GM06990 (cell line): Measurements from ENCODE around the gene MOSPD3.

Experiments
- DNase-seq: peaks from one replicate; pipeline ENCODE4 v3.0.0-alpha.2; 2011; ENCODE audit not compliant: insufficient read length; ENCODE audit errors: extremely low read depth
- H3K27me3 ChIP-seq: replicated peaks from 2 replicates; pipeline ENCODE4 v1.6.0; 2011; ENCODE audit warnings: low read length; ENCODE audit not compliant: control insufficient read depth, insufficient read depth
- H3K36me3 ChIP-seq: 2 replicates; pipeline ENCODE4 v1.5.1; 2011; ENCODE audit warnings: low read length; ENCODE audit not compliant: control insufficient read depth, insufficient read depth
- H3K4me3 ChIP-seq: replicated peaks from 2 replicates; pipeline ENCODE4 v1.5.1; 2011; ENCODE audit warnings: low read depth, mild to moderate bottlenecking, control low read depth, low read length
- CTCF ChIP-seq: IDR thresholded peaks from 2 replicates; pipeline ENCODE4 v1.5.1; 2011; ENCODE audit warnings: low read length, control low read depth, mild to moderate bottlenecking, inconsistent platforms; ENCODE audit not compliant: insufficient read depth, poor library complexity, severe bottlenecking

Gene MOSPD3

GRCh38 chr7:100623951-100624824 lies 11.8 kb downstream of the MOSPD3 start:
- DNase-seq = no peak
- Histone ChIP-seq H3K4me3 (no peak overlapping the region), H3K36me3 (no peaks in the 10 kb centered on the region), H3K27me3 (no peaks in the 10 kb centered on the region)
- no peak for TF ChIP-seq CTCF

DNA sequence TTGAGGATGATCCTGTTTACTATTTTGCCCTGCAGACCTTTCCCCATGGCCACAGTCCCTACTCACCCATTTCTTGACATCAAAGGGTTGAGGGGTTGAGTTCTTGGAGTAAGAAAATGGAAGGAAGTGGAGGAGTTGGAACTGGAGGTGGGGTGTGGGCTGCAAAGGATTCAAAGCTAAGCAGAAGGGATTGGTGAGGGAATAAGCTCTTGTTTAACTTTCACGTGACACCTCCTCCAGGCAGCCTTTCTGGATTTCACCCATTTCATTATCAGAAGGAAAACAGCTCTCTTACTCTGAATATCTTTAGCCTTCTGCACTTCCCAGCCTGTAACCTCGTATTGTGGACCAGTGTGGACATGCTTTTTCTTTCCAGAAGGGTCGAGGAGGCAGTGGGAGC lies 13.7 kb downstream of the MOSPD3 start:
- H3K27me3 ChIP-seq = no peaks in the 10 kb centered on the region
- no peaks in the 10 kb centered on the region for H3K36me3 ChIP-seq
- TF ChIP-seq CTCF = no peak
- H3K4me3 ChIP-seq = no peak overlapping the region
- DNase-seq = no peak

DNA sequence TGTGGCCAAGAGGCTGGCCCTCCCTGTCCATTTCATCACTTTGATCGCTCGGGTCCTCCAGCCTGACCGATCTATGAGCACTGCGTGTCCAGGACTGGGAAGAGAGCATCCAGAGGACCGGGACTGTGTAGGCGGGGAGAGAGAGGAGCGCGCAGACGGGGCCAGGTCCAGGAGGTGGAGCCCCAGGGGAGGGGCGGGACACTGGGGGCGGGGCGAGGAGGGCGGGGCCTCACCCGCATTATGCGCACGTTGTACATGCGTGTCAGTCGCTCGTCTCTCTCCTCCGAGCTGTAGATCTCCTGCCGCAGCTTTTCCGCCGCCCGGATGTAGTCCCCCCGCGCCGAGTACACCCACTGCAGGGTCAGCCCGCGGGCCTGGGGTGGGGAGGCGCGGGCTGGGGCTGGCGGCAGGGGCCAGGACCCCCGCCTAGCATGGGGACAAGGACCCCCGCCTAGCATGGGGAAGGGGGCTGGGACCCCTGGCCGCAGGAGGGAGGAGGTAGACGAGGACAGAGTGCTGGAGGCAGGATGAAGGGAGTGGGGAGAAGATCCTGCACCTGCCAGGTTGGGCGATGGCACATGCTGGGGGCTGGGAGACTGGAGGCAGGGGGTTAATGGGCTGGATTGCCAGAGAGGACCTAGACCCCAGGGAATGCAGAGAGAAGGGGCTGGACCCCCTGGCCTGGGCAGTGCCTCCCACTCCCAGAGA lies 14.3 kb downstream of the MOSPD3 start:
- Histone ChIP-seq H3K4me3 (peak overlapping the region; percentile 56), H3K27me3 (no peaks in the 10 kb centered on the region), H3K36me3 (no peaks in the 10 kb centered on the region)
- TF ChIP-seq CTCF = no peak
- peak; percentile 88 for DNase-seq

GRCh38 chr7:100627238-100627549 lies 14.9 kb downstream of the MOSPD3 start:
- Histone ChIP-seq H3K27me3 (no peaks in the 10 kb centered on the region), H3K36me3 (no peaks in the 10 kb centered on the region), H3K4me3 (peak overlapping the region; percentile 56)
- no peak for TF ChIP-seq CTCF
- no peak for DNase-seq

GRCh38 chr7:100629117-100629716 lies 16.9 kb downstream of the MOSPD3 start:
- no peak overlapping the region for H3K4me3 ChIP-seq
- H3K27me3 ChIP-seq = no peaks in the 10 kb centered on the region
- DNase-seq = no peak
- TF ChIP-seq CTCF = peak; percentile 54
- H3K36me3 ChIP-seq = no peaks in the 10 kb centered on the region
